Type B pancreatic cell (in vitro differentiated cells): Measurements from ENCODE around the gene MGRN1. TPM values are rescaled to one million over a fixed set of nuclear protein-coding genes. Genes with fewer than 3 reads are reported as not detected.

Experiments used
- DNase-seq: peaks from one replicate; pipeline ENCODE4 v3.0.0; 2021; ENCODE audit warnings: mixed read lengths; ENCODE audit not compliant: unreplicated experiment; ENCODE audit errors: extremely low spot score
- H3K27ac Mint-ChIP-seq: 2 replicates; pipeline ENCODE4 v1.8.0; 2021; ENCODE audit warnings: mild to moderate bottlenecking, mixed read lengths
- H3K27me3 Mint-ChIP-seq: 2 replicates; pipeline ENCODE4 v1.8.0; 2021; ENCODE audit warnings: mixed read lengths
- H3K36me3 Mint-ChIP-seq: 2 replicates; pipeline ENCODE4 v1.8.0; 2021; ENCODE audit warnings: mixed read lengths
- H3K4me1 Mint-ChIP-seq: one replicate; pipeline ENCODE4 v1.8.0; 2021; ENCODE audit warnings: mixed read lengths; ENCODE audit not compliant: unreplicated experiment
- H3K4me3 Mint-ChIP-seq: 2 replicates; pipeline ENCODE4 v1.8.0; 2021; ENCODE audit warnings: mild to moderate bottlenecking, mixed read lengths
- H3K9me3 Mint-ChIP-seq: 2 replicates; pipeline ENCODE4 v1.8.0; 2021; ENCODE audit warnings: mixed read lengths
- total RNA-seq: library from RNA; stranded (reverse); gene quantifications from 2 replicates; pipeline ENCODE4 v1.2.1, GENCODE V29; 2021; ENCODE audit warnings: low replicate concordance
- TF ChIP-seq, protein P1 (sequence below): fragments of 200-600 bp; sonication (generic); conservative IDR thresholded peaks from 2 replicates; pipeline ENCODE4 v1.5.0; 2021; ENCODE audit warnings: antibody characterized with exemption, mild to moderate bottlenecking

MGRN1 gene
- total RNA-seq, 1 donor from 2014 or later, result 88.6 TPM

DNA sequence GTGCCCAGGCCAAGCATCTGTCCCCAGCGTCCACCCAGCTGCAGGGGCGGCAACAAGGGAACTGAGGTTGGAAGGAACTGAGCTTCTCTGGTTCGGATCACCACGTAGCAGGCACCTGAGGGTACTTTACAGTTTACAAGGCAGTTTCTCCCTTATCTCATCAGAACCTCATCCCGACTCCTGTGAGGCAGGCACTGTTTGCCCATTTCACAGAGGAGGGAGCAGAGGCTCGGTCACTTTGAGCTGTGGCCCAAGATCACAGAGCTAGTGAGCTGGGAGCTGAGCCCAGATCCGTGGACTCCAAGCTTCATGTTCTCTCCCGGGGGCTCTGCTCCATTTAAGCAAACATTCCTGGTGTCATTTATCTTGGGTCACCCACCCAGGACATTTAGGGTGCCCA is 25.1 kb upstream of the MGRN1 start:
- TF ChIP-seq, protein P1, sequence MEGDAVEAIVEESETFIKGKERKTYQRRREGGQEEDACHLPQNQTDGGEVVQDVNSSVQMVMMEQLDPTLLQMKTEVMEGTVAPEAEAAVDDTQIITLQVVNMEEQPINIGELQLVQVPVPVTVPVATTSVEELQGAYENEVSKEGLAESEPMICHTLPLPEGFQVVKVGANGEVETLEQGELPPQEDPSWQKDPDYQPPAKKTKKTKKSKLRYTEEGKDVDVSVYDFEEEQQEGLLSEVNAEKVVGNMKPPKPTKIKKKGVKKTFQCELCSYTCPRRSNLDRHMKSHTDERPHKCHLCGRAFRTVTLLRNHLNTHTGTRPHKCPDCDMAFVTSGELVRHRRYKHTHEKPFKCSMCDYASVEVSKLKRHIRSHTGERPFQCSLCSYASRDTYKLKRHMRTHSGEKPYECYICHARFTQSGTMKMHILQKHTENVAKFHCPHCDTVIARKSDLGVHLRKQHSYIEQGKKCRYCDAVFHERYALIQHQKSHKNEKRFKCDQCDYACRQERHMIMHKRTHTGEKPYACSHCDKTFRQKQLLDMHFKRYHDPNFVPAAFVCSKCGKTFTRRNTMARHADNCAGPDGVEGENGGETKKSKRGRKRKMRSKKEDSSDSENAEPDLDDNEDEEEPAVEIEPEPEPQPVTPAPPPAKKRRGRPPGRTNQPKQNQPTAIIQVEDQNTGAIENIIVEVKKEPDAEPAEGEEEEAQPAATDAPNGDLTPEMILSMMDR, result no peak
- Mint-ChIP-seq H3K36me3 (no peaks in the 10 kb centered on the region), H3K4me3 (no peak overlapping the region), H3K27me3 (no peaks in the 10 kb centered on the region), H3K4me1 (peaks cover 4% of the 10 kb centered on the region), H3K27ac (peak overlapping the region; percentile 46), H3K9me3 (no peaks in the 10 kb centered on the region)
- DNase-seq, result no peak

DNA sequence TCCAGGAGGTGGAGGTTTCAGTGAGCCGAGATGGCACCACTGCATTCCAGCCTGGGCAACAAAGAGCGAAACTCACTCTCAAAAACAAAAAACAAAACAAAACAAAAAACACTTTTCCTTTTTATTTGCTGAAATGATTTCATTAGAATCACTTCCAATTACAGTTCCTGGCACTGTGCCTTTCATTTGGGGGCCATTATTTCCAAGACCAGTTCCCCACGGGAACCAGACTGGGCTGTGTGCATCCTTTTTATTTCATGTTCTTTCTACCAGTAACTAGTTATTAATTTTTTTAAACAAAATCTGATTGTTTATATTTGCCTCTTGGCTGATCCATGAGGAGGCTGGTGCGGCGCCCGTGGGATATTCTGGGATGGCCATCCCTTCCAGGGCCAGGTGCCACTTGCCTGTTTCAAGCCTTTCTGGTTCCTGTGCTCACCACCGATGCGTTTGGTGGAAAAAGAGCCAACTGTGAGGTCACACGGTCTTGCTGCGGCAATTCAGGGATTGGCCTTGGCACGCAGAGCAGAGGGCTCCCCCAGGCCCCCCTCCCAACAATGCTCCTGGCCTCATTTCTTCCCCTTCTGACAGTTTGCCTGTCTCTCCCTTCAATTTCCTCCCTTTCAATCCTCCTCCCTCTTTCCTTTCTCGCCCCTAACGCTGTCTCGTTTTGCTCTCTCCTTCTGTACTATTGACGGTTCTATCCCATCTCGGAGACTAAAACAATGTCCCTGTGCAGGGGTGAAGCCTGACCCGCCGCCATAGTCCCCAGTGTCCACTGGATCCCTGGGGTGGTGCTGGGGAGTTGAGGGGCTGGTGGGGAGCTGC is 23.4 kb upstream of the MGRN1 start:
- Mint-ChIP-seq H3K27me3 (no peaks in the 10 kb centered on the region), H3K9me3 (no peaks in the 10 kb centered on the region), H3K27ac (peak overlapping the region; percentile 64), H3K4me1 (peaks cover 4% of the 10 kb centered on the region), H3K4me3 (no peak overlapping the region), H3K36me3 (peaks cover 2% of the 10 kb centered on the region)
- DNase-seq, result no peak
- TF ChIP-seq, protein P1, result no peak

DNA sequence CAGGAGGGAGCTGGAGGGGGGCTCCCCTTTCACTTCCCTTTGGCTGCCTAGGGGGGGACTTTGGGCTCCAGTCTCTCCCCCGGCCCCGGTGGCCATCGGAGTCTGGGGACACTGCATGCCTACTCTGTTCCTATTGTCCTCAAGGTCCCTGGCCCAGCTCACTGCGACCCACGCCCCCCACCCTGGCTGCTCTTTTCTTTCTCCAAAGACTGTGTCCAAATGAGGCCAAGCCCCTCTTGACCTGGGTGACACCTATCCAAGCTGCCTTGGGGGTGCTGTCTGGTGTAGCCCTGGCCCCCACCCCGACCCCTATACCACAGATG is 22.8 kb upstream of the MGRN1 start:
- Mint-ChIP-seq H3K4me1 (peaks cover 4% of the 10 kb centered on the region), H3K27ac (peak overlapping the region; percentile 64), H3K4me3 (no peak overlapping the region), H3K27me3 (no peaks in the 10 kb centered on the region), H3K9me3 (no peaks in the 10 kb centered on the region), H3K36me3 (peaks cover 4% of the 10 kb centered on the region)
- TF ChIP-seq, protein P1, result no peak
- no peak for DNase-seq

DNA sequence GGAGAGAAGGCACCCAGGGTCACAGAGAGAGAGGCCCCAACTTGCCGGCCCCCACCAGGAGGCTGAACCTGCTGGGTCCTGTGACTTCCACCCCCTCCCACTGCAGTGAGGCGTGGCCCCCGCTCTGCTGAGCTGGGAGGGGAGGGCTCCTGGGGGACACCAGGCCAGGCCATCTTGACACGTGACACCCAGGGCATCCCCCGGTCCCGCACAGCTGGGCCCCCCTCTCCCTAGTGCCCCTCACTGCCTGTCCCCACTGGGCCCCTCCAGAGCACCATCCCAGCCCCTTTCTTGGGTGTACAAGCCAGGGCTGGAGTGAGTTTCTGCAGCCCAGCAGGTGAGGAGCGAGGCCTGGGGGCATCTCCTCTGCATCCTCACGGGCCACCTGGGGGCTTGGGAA is 22.3 kb upstream of the MGRN1 start:
- Mint-ChIP-seq H3K4me1 (peaks cover 4% of the 10 kb centered on the region), H3K4me3 (no peak overlapping the region), H3K9me3 (no peaks in the 10 kb centered on the region), H3K27me3 (no peaks in the 10 kb centered on the region), H3K27ac (no peak overlapping the region), H3K36me3 (peaks cover 4% of the 10 kb centered on the region)
- TF ChIP-seq, protein P1, result no peak
- no peak for DNase-seq

DNA sequence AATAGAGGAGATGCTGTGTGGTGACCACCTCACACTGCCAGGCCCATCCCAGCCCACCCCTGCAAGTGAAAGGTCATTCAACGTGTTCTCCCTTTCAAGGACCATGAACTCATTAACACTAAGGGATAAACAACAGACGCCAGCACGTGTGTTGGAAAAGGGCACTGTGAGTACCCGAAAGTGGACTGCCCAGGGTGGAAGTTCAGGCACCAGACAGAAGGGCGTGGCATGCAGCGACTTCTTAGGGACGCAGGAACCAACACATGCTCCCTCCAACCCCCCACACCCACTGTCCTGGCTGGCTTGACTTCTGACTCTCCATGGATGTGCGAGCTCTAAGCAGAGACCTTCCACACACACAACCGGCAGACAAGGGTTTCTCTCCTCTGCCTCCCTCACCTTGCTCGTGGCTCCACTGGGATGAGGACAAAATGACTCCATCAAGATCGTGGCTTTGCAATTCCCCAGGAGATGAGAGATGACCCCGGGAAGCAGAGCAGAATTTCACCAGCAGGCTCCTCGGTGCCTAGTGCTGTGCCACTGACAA is 20.9 kb upstream of the MGRN1 start:
- H3K9me3 Mint-ChIP-seq, result no peaks in the 10 kb centered on the region

More for the DNA sequence above, 20.9 kb upstream of the MGRN1 start:
- no peak for DNase-seq
- Mint-ChIP-seq H3K36me3 (peaks cover 4% of the 10 kb centered on the region), H3K4me1 (peaks cover 4% of the 10 kb centered on the region), H3K27ac (peak overlapping the region; percentile 56), H3K4me3 (no peak overlapping the region), H3K27me3 (no peaks in the 10 kb centered on the region)
- TF ChIP-seq, protein P1, result no peak
